HS-5 (cell line): Measurements from ENCODE around the gene SHISA8.
A peak's percentile ranks its signal among the peaks of the same experiment; 100 is the strongest.

Experiments used
- DNase-seq: peaks from one replicate; pipeline ENCODE4 v3.0.0-alpha.2; 2012; ENCODE audit warnings: low read depth

The SHISA8 gene

GRCh38 chr22:41933411-41934177 is 18.7 kb upstream of the SHISA8 start:
- no peak for DNase-seq

- DNase-seq = no peak
Observed at GRCh38 chr22:41932353-41932752, 17.5 kb upstream of the SHISA8 start.

- no peak for DNase-seq
Observed at GRCh38 chr22:41931701-41932269, 16.9 kb upstream of the SHISA8 start.

- DNase-seq = no peak
Observed at GRCh38 chr22:41929418-41929810, 14.5 kb upstream of the SHISA8 start.

- DNase-seq = no peak
Observed at GRCh38 chr22:41928593-41929417, 13.9 kb upstream of the SHISA8 start.

- DNase-seq = no peak
Observed at GRCh38 chr22:41927813-41928212, 12.9 kb upstream of the SHISA8 start.

GRCh38 chr22:41925783-41926460 is 11.0 kb upstream of the SHISA8 start:
- no peak for DNase-seq

- no peak for DNase-seq
Observed at GRCh38 chr22:41923595-41924276, 8.9 kb upstream of the SHISA8 start.

GRCh38 chr22:41922940-41923594 is 8.2 kb upstream of the SHISA8 start:
- DNase-seq = no peak

- DNase-seq = no peak
Observed at GRCh38 chr22:41922328-41922727, 7.5 kb upstream of the SHISA8 start.

- no peak for DNase-seq
Observed at GRCh38 chr22:41920271-41920976, 5.5 kb upstream of the SHISA8 start.

GRCh38 chr22:41919357-41920224 is 4.7 kb upstream of the SHISA8 start:
- no peak for DNase-seq

- peak; percentile 13 for DNase-seq
Observed at GRCh38 chr22:41917903-41918791, 3.3 kb upstream of the SHISA8 start.

GRCh38 chr22:41917375-41917902 is 2.6 kb upstream of the SHISA8 start:
- DNase-seq = no peak

- no peak for DNase-seq
Observed at GRCh38 chr22:41916745-41917358, 2.0 kb upstream of the SHISA8 start.

- DNase-seq = no peak
Observed at GRCh38 chr22:41915786-41916493, 1.1 kb upstream of the SHISA8 start.

- no peak for DNase-seq
Observed at GRCh38 chr22:41914611-41915034, 251 bp downstream of the SHISA8 start.
